SW 1271 (cell line): Measurements from ENCODE around the gene TAS2R40.
A peak's percentile ranks its signal among the peaks of the same experiment; 100 is the strongest.
"Not testable (repeated sequence)": the region's sequence is repeated elsewhere in the genome, so short reads cannot be mapped to it uniquely, and the experiment has no call there.

Experiments used
- DNase-seq, 2 experiments: peaks; one replicate each; lab custom pipeline; 2025; lab: John Stamatoyannopoulos, UW

TAS2R40 gene

DNA sequence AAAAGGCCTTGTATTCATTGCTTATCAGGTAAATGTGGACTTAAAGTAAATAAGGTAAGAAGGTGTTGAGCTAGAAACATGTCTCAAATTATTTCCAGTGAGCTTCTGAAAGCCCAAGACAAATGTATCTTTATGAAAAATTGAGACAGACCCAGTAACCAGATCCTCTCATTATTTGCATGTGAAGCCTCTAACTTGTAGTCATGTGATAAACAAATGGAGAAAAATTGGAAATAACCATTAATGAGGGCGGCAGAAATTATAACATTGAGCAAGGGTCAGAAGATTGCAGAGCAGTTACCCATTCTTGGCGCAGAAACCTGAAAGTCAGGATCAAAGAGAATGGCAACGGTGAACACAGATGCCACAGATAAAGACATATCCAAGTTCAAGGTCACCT is at the start of gene TAS2R40:
Gene TAS2R40 (plus strand): TSS at position 301 of the 400 bp plus-strand sequence. CDS start 42 bp downstream, at position 343.
- DNase-seq = no peak

GRCh38 chr7:143172354-143172753 is 49.5 kb upstream of the TAS2R40 start:
- no peak for DNase-seq

DNA sequence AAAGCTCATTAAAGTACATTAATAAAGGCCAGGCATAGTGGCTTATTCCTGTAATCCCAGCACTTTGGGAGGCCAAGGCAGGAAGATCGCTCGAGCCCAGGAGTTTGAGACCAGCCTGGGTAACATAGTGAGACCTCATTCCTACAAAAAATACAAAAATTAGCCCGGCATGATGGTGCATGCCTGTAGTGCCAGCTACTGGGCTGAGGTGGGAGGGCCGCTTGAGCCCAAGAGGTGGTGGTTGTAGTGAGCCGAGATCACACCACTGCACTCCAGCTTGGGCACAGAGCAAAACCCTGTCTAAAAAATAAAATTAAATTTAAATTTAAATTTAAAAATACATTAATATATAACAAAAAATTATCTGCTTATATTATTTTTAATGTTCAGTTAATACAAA is 45.7 kb upstream of the TAS2R40 start:
- no peak for DNase-seq

DNA sequence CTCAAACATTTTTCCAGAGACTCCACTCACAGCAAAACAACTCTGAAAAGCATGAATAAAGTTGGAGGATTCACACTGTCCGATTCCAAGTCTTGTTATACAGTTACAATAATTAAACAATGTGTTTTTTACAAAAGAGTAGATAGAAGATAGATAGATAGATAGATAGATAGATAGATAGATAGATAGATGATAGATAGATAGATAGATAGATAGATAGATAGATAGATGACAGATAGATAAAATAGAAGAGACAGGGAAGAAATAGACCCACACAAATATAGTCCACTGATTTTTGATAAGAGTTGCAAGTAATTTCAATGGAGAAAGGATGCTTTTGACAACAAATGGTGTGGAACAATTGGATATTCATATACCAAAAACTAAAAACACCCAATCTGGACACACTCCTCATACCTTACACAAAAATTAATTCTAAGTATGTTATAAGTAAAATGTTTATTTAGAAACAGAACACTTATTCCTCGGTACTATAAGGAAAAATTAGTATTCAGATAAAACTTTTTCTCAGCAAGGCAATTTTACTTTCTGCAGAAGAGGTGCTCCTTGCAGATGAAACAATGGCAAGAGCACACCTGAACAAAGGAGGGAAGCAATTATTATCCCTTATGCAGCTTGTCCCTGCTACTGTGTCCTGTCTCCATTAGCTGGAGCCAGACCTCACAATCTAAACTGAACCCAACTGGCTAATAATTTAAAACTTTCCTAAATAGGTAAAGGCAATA is 44.3 kb upstream of the TAS2R40 start:
- DNase-seq = no peak

- DNase-seq = not testable (repeated sequence)
Observed at GRCh38 chr7:143180771-143181170, 41.1 kb upstream of the TAS2R40 start.

DNA sequence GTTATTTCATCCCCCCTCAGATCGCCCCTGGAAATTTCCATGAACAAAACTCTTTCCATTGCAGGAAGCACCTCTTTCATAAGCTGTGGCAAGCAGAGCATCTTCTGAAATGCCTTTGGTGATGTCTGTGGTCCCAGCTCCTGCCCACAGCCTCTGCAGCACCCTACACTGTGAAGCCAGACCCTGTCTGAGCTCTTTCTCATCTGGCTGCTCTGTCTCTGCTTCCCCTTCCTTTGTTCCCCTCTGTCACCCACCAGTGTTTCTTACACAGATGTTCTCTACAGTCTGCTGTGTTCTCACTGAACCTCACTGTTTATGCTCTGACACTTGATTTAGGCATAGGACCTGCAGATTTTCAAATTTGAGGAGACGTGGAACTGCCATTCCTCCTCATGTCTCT is 40.5 kb upstream of the TAS2R40 start:
- DNase-seq = no peak

GRCh38 chr7:143183024-143183423 is 38.8 kb upstream of the TAS2R40 start, which contains the start of gene TAS2R39:
Gene TAS2R39 (plus strand): TSS chr7:143183419. CDS start chr7:143183419, 0 bp downstream.
- DNase-seq = no peak

- no peak for DNase-seq
Observed at GRCh38 chr7:143185551-143185950, 36.3 kb upstream of the TAS2R40 start.

GRCh38 chr7:143188994-143189393 is 32.8 kb upstream of the TAS2R40 start:
- DNase-seq = no peak

- no peak for DNase-seq
Observed at GRCh38 chr7:143193880-143194279, 28.0 kb upstream of the TAS2R40 start.

GRCh38 chr7:143199040-143199439 is 22.8 kb upstream of the TAS2R40 start:
- DNase-seq = no peak

- DNase-seq = no peak
Observed at GRCh38 chr7:143202161-143202560, 19.7 kb upstream of the TAS2R40 start.

DNA sequence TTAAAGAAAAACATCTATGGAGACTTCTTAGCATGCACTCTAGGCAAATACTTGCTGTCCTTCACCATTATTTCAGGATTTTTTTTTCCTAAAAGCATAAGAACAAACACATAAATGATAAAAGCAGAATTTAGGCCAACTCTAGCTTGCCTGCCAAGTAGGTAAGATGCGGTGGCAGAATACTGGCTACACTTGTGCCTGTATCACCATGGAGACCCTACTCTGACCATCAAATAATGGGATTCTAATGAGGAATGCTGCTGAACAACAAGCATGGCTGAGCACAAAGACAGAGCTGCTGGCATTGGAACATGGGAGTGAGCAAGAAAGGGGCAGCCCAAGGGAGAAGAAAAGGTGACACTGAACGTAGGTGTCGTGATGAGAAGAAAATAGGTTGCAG is 18.5 kb upstream of the TAS2R40 start:
- no peak for DNase-seq

DNA sequence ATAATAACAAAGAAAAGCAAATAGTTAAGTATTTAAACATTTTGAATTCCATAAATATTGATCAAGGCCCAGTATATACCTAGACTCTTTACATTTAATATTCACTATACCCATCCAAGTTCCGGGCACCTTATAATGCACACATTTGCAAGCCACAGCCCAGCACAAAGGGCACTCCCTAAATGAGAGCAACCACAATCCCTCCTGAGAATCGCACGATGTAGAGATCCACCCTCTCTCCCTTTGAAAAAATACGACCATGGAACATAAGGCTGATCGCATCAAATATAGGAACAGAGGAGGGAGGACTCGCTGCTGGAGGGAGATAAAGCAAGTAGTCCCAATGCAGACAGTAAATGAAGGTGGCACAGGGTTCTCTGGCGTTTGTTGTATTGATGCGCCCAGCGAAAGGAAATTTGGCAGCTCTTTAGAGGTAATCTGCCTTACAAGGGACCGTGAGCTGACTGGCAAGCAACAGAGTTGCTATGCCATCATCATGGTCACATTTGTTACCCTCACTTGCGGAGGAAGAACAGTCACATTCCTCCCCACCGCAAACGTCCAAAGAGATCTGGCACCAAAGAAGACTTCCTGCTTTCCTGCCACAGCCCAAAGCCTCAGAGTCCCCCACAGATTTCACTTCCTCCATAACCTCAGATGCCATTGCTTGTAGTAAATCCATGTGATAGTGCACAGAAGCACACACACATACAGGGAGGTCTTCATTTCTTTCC is 16.1 kb upstream of the TAS2R40 start:
- no peak for DNase-seq

GRCh38 chr7:143210541-143210940 is 11.3 kb upstream of the TAS2R40 start:
- DNase-seq = no peak

- DNase-seq = not testable (repeated sequence)
Observed at GRCh38 chr7:143213478-143213877, 8.4 kb upstream of the TAS2R40 start.

GRCh38 chr7:143214789-143215679 is 6.8 kb upstream of the TAS2R40 start:
- peak; percentile 47 to 85 for DNase-seq

DNA sequence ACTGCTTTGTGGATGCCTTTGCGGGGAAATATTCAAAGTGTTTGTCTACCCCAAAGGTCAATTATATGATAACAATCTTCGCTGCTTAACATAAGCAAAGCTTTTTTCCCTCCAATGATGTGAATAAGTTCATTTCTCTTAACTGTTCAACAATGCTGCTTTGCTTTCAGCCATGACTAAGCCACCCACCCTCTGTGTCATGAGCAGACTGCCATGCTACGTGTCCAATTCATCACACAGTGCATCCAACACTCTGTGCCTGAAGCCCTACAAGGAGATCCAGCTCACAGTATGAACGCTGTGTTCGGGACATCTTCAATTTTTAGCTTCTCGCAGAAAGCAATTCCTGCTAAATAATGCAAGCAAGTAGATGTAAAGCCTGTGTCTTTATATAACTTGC is 5.7 kb upstream of the TAS2R40 start:
- DNase-seq = no peak

DNA sequence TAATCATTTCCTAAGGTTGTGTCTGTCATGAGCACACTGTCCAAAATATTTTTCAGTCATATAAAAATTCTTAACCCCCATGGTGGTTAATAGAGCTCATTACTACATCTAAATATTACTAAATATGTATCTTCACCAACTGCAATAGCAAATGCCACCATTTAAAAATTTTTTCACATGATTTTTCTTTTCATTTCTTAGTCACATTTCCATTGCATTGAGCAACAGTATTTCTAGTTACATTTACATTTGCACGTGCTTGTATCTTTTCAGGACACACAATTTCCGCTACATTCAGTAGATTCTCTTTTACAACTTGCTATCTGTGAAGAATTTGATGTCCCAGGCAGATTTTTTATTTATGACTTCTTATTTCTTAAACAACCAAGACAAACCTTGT is 5.2 kb upstream of the TAS2R40 start:
- no peak for DNase-seq

- DNase-seq = no peak
Observed at GRCh38 chr7:143217806-143218205, 4.0 kb upstream of the TAS2R40 start.

DNA sequence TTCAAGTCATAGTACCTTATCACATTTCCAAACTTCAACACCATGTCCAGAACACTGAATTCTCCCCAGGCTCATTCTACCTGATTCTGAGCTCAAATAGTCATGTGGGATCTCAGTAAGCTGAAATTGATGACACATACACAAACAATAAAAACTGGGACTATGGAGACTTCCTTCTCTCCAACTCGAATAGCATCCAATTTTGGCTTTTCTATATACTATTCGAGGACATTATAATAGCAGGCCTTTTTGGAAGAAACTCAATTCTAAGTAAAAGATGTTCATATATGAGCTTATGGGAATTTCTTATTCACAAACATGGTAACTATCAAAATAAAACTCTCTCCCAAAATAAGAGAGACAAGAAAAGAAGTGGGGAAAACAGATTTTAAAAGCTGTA is 551 bp upstream of the TAS2R40 start:
- DNase-seq = no peak

GRCh38 chr7:143222782-143223181 is 945 bp downstream of the TAS2R40 start:
- no peak for DNase-seq
